ENCODE results near the gene TIMM22. TPM values are rescaled to one million over a fixed set of nuclear protein-coding genes. Genes with fewer than 3 reads are reported as not detected.

Gene TIMM22
- total and polyA plus RNA-seq, 4 donors = 7.2 to 12.2 (median 9.9) TPM

- 67 to 71% methylated on average over 8 of the region's 8 CpGs for WGBS, 2 donors
- Histone ChIP-seq H3K27me3 (ENCODE audit: control insufficient read depth in 3 of 3, insufficient read depth in 3 of 3, low read length in 2 of 3) (no peaks in the 10 kb centered on the region), H3K36me3 (ENCODE audit: control insufficient read depth in 4 of 4, insufficient read depth in 4 of 4, low read length in 4 of 4) (peaks cover 0 to 2% (median 0%) of the 10 kb centered on the region in 4 donors), H3K27ac (ENCODE audit: low read depth in 1 of 2, low read length in 1 of 2) (no peak overlapping the region), H3K4me1 (ENCODE audit: control insufficient read depth in 5 of 5, insufficient read depth in 5 of 5, low read length in 5 of 5) (peaks cover 0 to 9% (median 3%) of the 10 kb centered on the region in 5 donors), H3K9me3 (ENCODE audit: control insufficient read depth in 4 of 4, insufficient read depth in 3 of 4, low read length in 3 of 4) (peaks cover 0 to 2% (median 0%) of the 10 kb centered on the region in 4 donors), H3K4me3 (no peak overlapping the region), H3K9ac (ENCODE audit: insufficient read depth in 1 of 2, low read length in 2 of 2) (no peak overlapping the region)
- DNase-seq (no peak), ATAC-seq (ENCODE audit: insufficient read depth, low FRiP score) (no peak)
- TF ChIP-seq CTCF (IDR thresholded peaks at IDR 0.05; ENCODE audit: control extremely low read depth, extremely low read depth) = no peak
These were observed 40.0 kb upstream of the TIMM22 start for GRCh38 chr17:956905-957304.

- Histone ChIP-seq H3K27ac (ENCODE audit: low read depth in 1 of 2, low read length in 1 of 2) (no peak overlapping the region), H3K27me3 (ENCODE audit: control insufficient read depth in 3 of 3, insufficient read depth in 3 of 3, low read length in 2 of 3) (no peaks in the 10 kb centered on the region), H3K4me1 (ENCODE audit: control insufficient read depth in 5 of 5, insufficient read depth in 5 of 5, low read length in 5 of 5) (peaks cover 0 to 7% (median 3%) of the 10 kb centered on the region in 5 donors), H3K9ac (ENCODE audit: insufficient read depth in 1 of 2, low read length in 2 of 2) (no peak overlapping the region), H3K4me3 (no peak overlapping the region), H3K9me3 (ENCODE audit: control insufficient read depth in 4 of 4, insufficient read depth in 3 of 4, low read length in 3 of 4) (peaks cover 0 to 2% (median 0%) of the 10 kb centered on the region in 4 donors), H3K36me3 (ENCODE audit: control insufficient read depth in 4 of 4, insufficient read depth in 4 of 4, low read length in 4 of 4) (peaks cover 0 to 2% (median 0%) of the 10 kb centered on the region in 4 donors)
- no peak for ATAC-seq (ENCODE audit: insufficient read depth, low FRiP score)
- 79 to 85% methylated on average over 20 of the region's 20 CpGs for WGBS, 2 donors
- TF ChIP-seq CTCF (IDR thresholded peaks at IDR 0.05; ENCODE audit: control extremely low read depth, extremely low read depth) = no peak
- DNase-seq = no peak
These were observed 39.0 kb upstream of the TIMM22 start for GRCh38 chr17:957856-958421.

- H3K4me1 ChIP-seq (ENCODE audit: control insufficient read depth in 5 of 5, insufficient read depth in 5 of 5, low read length in 5 of 5) = peaks cover 0 to 7% (median 3%) of the 10 kb centered on the region in 5 donors
- no peak for TF ChIP-seq CTCF (IDR thresholded peaks at IDR 0.05; ENCODE audit: control extremely low read depth, extremely low read depth)
- peaks cover 0 to 2% (median 0%) of the 10 kb centered on the region in 4 donors for H3K9me3 ChIP-seq (ENCODE audit: control insufficient read depth in 4 of 4, insufficient read depth in 3 of 4, low read length in 3 of 4)
- no peak overlapping the region for H3K27ac ChIP-seq (ENCODE audit: low read depth in 1 of 2, low read length in 1 of 2)
- no peak for ATAC-seq (ENCODE audit: insufficient read depth, low FRiP score)
- no peak for DNase-seq
- H3K9ac ChIP-seq (ENCODE audit: insufficient read depth in 1 of 2, low read length in 2 of 2) = no peak overlapping the region
- peaks cover 0 to 2% (median 0%) of the 10 kb centered on the region in 4 donors for H3K36me3 ChIP-seq (ENCODE audit: control insufficient read depth in 4 of 4, insufficient read depth in 4 of 4, low read length in 4 of 4)
- H3K4me3 ChIP-seq = no peak overlapping the region
- no peaks in the 10 kb centered on the region for H3K27me3 ChIP-seq (ENCODE audit: control insufficient read depth in 3 of 3, insufficient read depth in 3 of 3, low read length in 2 of 3)
- 91 to 92% methylated on average over 31 of the region's 31 CpGs for WGBS, 2 donors
These were observed 38.0 kb upstream of the TIMM22 start for GRCh38 chr17:958712-959451.
